Posterior cingulate gyrus (tissue), 11 donors: ENCODE data around the gene CD59.
"Not testable (repeated sequence)": the region's sequence is repeated elsewhere in the genome, so short reads cannot be mapped to it uniquely, and the experiment has no call there.

ENCODE experiments used
- DNase-seq, 10 donors: peaks; one replicate each; pipeline versions ENCODE4 v3.0.0 to v3.0.0-alpha.2; 2020 to 2021; ENCODE audit warnings: mixed read lengths in 3 of 10
- intact Hi-C: fragments of 100-400 bp; cut with DNase I; formaldehyde crosslinking; loops from one replicate; pipeline ENCODE4 v1.15.1; 2023

The CD59 gene

GRCh38 chr11:33674035-33674814 lies 62.0 kb downstream of the CD59 start:
- intact Hi-C loops: no loop called here
- no peak for DNase-seq

GRCh38 chr11:33672273-33672672 lies 64.0 kb downstream of the CD59 start:
- intact Hi-C loops: no loop called here
- no peak for DNase-seq

GRCh38 chr11:33670250-33671011 lies 65.8 kb downstream of the CD59 start:
- intact Hi-C loops: no loop called here
- no peak for DNase-seq

GRCh38 chr11:33669598-33670249 lies 66.5 kb downstream of the CD59 start:
- no peak for DNase-seq
- intact Hi-C loops: no loop called here

GRCh38 chr11:33668951-33669596 lies 67.1 kb downstream of the CD59 start:
- intact Hi-C loops: no loop called here
- no peak for DNase-seq

GRCh38 chr11:33668468-33668825 lies 67.8 kb downstream of the CD59 start:
- intact Hi-C loops: no loop called here
- no peak for DNase-seq

GRCh38 chr11:33667819-33668467 lies 68.3 kb downstream of the CD59 start:
- intact Hi-C loops: no loop called here
- no peak for DNase-seq

GRCh38 chr11:33665350-33666106 lies 70.7 kb downstream of the CD59 start:
- intact Hi-C loops: no loop called here
- DNase-seq: no peak

GRCh38 chr11:33664827-33665226 lies 71.4 kb downstream of the CD59 start:
- DNase-seq: no peak
- intact Hi-C loops: no loop called here

GRCh38 chr11:33664166-33664565 lies 72.1 kb downstream of the CD59 start:
- DNase-seq: no peak
- intact Hi-C loops: no loop called here

GRCh38 chr11:33663121-33663520 lies 73.1 kb downstream of the CD59 start:
- intact Hi-C loops: no loop called here

GRCh38 chr11:33661526-33661925 lies 74.7 kb downstream of the CD59 start:
- intact Hi-C loops, DNase-seq: not testable (repeated sequence)

More at GRCh38 chr11:33663121-33663520, 73.1 kb downstream of the CD59 start:
- no peak for DNase-seq

GRCh38 chr11:33660962-33661361 lies 75.3 kb downstream of the CD59 start:
- intact Hi-C loops: no loop called here
- no peak for DNase-seq

- intact Hi-C loops: no loop called here
- peak in 1 of 10 donors; percentile 69 for DNase-seq
These were observed 76.7 kb downstream of the CD59 start for GRCh38 chr11:33659370-33660139.

GRCh38 chr11:33658195-33658900 lies 77.9 kb downstream of the CD59 start:
- intact Hi-C loops: no loop called here
- DNase-seq: no peak

GRCh38 chr11:33657757-33658156 lies 78.5 kb downstream of the CD59 start:
- intact Hi-C loops: no loop called here
- DNase-seq: no peak

- intact Hi-C loops: no loop called here
- DNase-seq: no peak
These were observed 79.5 kb downstream of the CD59 start for GRCh38 chr11:33656768-33657167.

- no peak for DNase-seq
- intact Hi-C loops: no loop called here
These were observed 80.2 kb downstream of the CD59 start for GRCh38 chr11:33655842-33656600.
